Measurements from ENCODE around the gene SAFB. TPM values are rescaled to one million over a fixed set of nuclear protein-coding genes. Genes with fewer than 3 reads are reported as not detected.

SAFB gene
- total RNA-seq, 1 donor from 2014 or later, result 87.1 TPM

- ATAC-seq, result no peak
Measured at GRCh38 chr19:5669212-5669611, 46.3 kb downstream of the SAFB start.

GRCh38 chr19:5671600-5671999 lies 48.7 kb downstream of the SAFB start:
- no peaks in the 10 kb centered on the region for H3K9me3 ChIP-seq
- no peak for TF ChIP-seq CTCF (IDR thresholded peaks at IDR 0.05)
- H3K27me3 ChIP-seq (ENCODE audit: low read depth), result no peaks in the 10 kb centered on the region
- H3K36me3 ChIP-seq, result peaks cover 45% of the 10 kb centered on the region
- DNase-seq, result no peak
- H3K27ac ChIP-seq, result no peak overlapping the region
- H3K4me1 ChIP-seq, result no peaks in the 10 kb centered on the region
- H3K4me3 ChIP-seq, result no peak overlapping the region
- intact Hi-C loops (cut with DNase I), result no loop called here
- no peak for ATAC-seq

More at GRCh38 chr19:5669212-5669611, 46.3 kb downstream of the SAFB start:
- H3K36me3 ChIP-seq, result peaks cover 69% of the 10 kb centered on the region
- H3K4me3 ChIP-seq, result no peak overlapping the region
- no peak for TF ChIP-seq CTCF (IDR thresholded peaks at IDR 0.05)
- H3K9me3 ChIP-seq, result no peaks in the 10 kb centered on the region
- H3K27ac ChIP-seq, result no peak overlapping the region
- DNase-seq, result no peak
- H3K27me3 ChIP-seq (ENCODE audit: low read depth), result no peaks in the 10 kb centered on the region
- intact Hi-C loops (cut with DNase I), result no loop called here
- H3K4me1 ChIP-seq, result no peaks in the 10 kb centered on the region

GRCh38 chr19:5672708-5673459 lies 50.0 kb downstream of the SAFB start:
- Histone ChIP-seq H3K9me3 (no peaks in the 10 kb centered on the region), H3K27me3 (ENCODE audit: low read depth) (no peaks in the 10 kb centered on the region), H3K4me1 (no peaks in the 10 kb centered on the region), H3K36me3 (peaks cover 40% of the 10 kb centered on the region), H3K4me3 (no peak overlapping the region), H3K27ac (no peak overlapping the region)
- DNase-seq, result no peak
- intact Hi-C loops (cut with DNase I), result no loop called here
- TF ChIP-seq CTCF (IDR thresholded peaks at IDR 0.05), result no peak
- no peak for ATAC-seq

GRCh38 chr19:5673752-5674151 lies 50.9 kb downstream of the SAFB start:
- peaks cover 40% of the 10 kb centered on the region for H3K36me3 ChIP-seq
- no peak for DNase-seq
- intact Hi-C loops (cut with DNase I), result no loop called here
- peaks cover under 1% of the 10 kb centered on the region for H3K4me1 ChIP-seq
- no peak for ATAC-seq
- H3K27ac ChIP-seq, result no peak overlapping the region
- H3K9me3 ChIP-seq, result no peaks in the 10 kb centered on the region
- no peak for TF ChIP-seq CTCF (IDR thresholded peaks at IDR 0.05)
- H3K4me3 ChIP-seq, result no peak overlapping the region
- H3K27me3 ChIP-seq (ENCODE audit: low read depth), result no peaks in the 10 kb centered on the region

- TF ChIP-seq CTCF (IDR thresholded peaks at IDR 0.05), result no peak
- no peak overlapping the region for H3K27ac ChIP-seq
- H3K4me1 ChIP-seq, result peaks cover 10% of the 10 kb centered on the region
- H3K36me3 ChIP-seq, result peaks cover 31% of the 10 kb centered on the region
- ATAC-seq (no peak), DNase-seq (no peak)
- no peaks in the 10 kb centered on the region for H3K9me3 ChIP-seq
- intact Hi-C loops (cut with DNase I), result no loop called here
- H3K4me3 ChIP-seq, result no peak overlapping the region
- no peaks in the 10 kb centered on the region for H3K27me3 ChIP-seq (ENCODE audit: low read depth)
Measured at GRCh38 chr19:5674714-5675113, 51.8 kb downstream of the SAFB start.

Data from lower lobe of right lung (tissue), 2 donors.